GF-D8 (cell line): ENCODE measurements around the gene RALGPS1.

Experiments used
- DNase-seq: peaks from one replicate; lab custom pipeline; 2025; lab: John Stamatoyannopoulos, UW

RALGPS1 gene

GRCh38 chr9:126904586-126904985, 10.0 kb upstream of the RALGPS1 start:
- DNase-seq: no peak

DNA sequence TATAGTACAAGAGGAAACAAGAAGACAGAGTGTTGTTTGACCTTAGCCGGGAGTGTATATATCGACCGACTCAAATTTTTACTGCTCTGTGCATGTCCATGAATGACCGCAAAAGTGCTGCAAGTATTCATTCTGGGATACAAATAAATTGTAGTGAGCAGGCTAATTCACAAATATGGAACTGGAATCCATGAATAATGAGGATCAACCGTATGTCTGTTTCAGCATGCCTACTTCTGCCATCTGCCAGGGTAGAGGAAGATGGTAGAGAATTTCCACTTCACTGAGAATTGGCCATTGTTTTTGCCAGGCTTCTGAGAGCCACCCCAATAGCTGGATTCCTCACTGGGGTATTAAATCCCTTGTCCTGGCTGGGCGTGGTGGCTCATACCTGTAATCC, 8.5 kb upstream of the RALGPS1 start:
- DNase-seq: no peak

GRCh38 chr9:126907058-126907457, 7.5 kb upstream of the RALGPS1 start:
- no peak for DNase-seq

DNA sequence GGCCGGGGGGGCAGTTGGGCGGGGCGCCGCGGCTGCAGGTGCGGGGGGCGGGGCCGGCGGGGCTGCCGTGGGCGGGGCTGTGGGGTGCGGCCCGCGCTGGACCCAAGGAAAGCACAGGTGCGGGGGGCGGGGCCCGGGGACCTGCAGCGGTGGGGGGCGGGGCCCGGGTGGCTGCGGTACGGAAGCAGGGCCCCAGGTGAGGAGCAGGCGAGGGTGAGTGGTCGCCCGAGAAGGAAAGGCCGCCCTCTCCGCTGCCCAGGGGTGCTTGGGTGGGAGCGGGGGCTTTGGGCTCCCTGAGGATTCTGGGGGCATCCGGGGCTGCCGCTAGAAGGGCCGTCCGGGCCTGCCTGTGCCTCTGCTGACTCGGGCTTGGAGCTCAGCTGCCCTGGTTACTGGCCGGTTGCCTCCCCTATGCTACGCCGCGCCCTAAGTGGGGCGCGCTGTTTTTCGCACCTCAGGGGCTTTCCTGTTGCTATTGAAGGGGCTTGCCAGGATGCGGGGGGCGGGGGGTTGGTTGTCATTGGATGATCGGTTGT, 767 bp downstream of the RALGPS1 start:
- DNase-seq: no peak

DNA sequence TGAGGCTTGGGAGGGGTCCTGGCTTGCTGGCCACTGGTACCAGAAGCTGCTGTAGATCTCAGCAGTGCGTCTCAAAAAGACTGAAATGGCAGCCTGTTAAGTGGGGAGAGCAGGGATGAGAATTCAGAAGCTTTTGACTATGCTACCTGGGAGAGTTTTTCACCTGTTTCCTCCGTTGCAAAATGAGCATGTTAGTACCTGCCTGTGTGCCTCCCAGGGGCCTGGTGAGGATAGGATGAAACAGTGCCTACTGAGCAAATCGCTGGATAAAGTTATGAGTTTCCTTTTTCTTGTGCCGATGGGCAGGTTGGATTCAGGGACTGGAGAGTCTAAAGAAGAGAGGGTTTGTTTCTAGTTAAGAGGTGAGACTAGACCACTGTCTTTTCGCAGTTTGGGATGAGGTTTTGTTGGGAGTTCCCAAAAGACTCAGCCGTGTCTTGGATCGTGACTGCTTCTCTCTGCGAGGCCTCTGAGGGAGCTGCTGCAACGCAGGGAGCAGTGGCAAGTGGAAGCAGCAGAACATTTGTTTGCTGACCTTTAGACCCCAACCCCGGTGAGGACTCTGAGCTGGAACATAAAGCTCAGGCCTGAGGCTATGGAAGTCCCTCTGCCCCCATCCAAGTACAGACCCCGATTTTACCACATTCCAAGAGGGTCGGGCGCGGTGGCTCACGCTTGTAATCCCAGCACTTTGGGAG, 1.4 kb downstream of the RALGPS1 start:
- DNase-seq: no peak

GRCh38 chr9:126916909-126917308, 2.3 kb downstream of the RALGPS1 start:
- no peak for DNase-seq

GRCh38 chr9:126919193-126919592, 4.6 kb downstream of the RALGPS1 start:
- no peak for DNase-seq

DNA sequence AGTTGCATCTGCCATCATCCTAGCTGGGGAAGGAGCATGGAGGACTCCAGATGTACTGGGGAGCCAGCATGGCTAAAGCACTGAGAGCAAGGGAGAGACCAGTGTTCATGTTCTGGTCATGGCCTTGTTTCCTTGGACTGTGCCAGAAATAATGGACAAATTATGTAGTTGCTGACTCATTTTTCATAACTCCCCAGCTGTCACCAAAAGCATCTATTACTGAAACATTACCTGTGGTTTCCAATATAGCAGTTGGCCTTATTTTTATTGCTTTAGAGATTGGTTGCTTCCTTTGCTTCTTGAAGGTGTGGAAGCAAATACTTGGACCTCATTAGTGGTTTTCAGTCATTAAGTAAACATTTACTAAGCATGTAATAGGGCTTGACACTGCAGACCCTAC, 11.3 kb downstream of the RALGPS1 start:
- no peak for DNase-seq

GRCh38 chr9:126926364-126926763, 11.8 kb downstream of the RALGPS1 start:
- no peak for DNase-seq

GRCh38 chr9:126927419-126927818, 12.8 kb downstream of the RALGPS1 start:
- no peak for DNase-seq

DNA sequence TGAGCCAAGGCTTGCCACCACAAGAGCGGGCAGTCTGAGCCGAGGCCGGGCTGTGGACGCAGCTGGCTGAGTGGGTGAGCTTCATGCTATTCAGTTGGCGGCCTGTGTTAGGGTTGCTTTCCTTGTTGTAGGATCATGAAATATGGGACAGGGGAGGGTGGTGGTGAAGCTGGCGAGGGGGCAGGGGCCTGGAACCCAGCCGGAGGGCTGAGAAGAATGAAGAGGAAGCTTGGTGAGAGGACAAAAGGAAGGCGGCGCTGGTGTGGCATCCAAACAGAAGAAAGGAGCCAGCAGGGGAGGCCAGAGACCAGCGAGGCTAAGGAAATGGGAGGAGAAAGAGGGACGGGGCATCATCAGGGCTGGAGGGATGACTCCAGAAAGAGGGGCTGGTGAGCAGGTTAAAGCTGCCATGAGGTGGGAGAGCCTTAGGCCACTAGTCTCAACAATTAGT, 18.3 kb downstream of the RALGPS1 start:
- DNase-seq: no peak

- DNase-seq: no peak
Measured at GRCh38 chr9:126933334-126933980, 18.9 kb downstream of the RALGPS1 start.

DNA sequence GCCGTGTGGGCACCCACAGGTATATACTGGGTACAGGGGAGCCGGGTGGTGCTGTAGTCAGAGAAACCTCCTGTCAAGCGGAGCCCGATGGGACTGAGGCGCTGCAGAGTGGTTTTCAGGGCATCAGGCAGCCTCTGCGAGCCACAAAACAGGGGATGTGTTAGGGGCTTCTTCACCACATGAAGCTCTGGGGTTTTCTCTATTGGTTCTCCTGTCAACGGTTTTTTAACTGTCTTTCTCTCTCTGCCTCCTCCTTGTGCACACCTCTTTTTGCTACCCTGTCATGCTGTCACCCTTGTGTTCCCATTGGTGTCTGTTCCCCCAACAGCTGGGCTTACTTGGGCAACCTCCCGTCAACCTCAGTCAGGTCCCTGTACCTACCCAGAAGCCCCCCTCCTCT, 19.9 kb downstream of the RALGPS1 start:
- no peak for DNase-seq

DNA sequence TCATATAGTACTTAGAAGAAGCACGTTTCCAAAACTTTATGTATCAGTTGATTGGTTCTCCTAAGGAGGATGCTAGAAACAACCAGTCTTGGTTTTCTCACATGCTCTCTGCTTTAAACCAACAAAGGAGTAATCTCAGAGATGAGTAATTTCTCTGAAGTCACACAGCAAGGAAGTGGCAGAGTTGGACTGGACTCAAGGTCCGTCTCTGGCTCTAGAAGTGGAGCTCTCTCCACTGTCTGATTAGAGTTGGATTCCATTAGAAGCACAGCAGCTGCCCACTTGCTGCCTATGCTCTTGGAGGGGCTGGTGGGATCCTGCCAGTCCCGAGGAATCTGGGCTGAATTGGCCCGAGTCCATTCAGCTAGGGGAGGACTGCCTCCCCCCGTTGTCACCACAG, 21.0 kb downstream of the RALGPS1 start:
- no peak for DNase-seq

DNA sequence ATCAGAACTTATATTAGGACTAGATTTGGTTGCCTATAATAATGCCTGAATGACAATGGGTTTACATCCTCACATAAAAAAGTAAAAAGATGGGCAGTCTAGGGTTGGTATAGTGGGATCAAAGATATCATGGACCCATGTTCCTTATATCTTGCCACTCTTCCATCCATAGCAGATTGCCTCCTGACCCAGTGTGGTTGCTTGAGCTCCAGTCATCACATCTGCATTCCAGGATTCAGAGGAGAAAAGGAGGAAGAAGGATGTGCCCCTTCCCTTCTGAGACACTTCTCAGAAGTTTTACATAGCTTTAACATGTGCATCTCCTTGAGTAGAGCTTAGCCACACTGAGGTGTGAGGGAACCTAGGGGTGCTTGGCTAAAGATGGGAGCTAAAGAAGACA, 22.9 kb downstream of the RALGPS1 start:
- DNase-seq: no peak

DNA sequence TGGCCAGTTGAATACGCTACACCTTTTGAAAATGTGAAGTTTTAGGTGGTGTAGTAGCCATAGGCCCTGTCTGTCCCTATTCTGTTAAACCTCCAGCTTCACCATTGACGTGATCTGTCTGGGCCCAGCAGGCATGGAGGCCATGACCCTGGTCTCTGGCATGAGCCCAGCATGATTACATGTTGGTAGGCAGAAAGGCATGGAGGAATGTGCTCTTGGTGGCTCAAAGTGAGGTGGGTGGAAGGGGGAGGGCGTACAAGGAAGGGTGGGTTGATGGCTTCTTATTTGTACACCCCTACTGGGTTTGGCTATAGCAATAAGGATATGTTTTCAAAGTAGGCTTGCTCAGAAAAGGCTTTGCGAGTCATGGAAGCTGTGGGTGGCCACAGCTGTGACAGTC, 23.7 kb downstream of the RALGPS1 start:
- DNase-seq: no peak

DNA sequence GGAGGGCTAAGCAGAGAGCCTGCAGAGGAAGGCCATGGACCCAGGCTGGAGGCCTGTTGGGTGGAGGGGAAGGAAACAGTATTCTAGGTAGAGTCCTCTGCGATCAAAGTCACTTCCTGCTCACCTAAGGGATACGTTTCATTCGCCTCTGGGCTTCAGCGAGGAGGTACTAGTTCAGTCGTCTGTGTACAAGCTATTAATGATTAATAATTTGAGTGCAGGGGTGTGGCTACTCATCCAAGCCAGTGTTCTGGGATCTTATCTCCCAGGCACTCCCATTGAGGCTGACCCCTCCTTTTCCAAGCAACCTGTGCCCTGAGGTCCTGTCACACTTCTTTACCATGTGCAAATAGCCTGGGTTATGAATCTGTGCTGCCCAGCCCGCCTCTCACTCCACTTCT, 25.2 kb downstream of the RALGPS1 start:
- no peak for DNase-seq

DNA sequence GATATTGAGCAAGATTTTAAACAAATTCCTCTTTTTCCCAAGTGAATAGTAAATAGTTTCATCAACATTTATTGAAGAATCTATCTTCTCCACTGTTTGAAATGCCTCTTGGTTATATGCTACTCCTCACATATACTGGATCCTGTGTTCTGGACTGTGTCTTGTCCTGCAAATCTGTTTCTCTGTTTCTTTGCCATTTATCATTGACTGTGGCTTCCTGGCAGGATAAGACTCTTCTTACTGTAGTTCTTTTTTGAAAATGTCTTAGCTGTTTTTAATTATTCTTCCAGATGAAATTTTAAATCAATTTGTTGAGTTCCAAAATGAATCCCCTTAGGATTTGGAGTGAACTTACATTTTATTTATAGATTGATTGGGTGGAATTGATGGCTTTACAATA, 27.8 kb downstream of the RALGPS1 start:
- DNase-seq: no peak

DNA sequence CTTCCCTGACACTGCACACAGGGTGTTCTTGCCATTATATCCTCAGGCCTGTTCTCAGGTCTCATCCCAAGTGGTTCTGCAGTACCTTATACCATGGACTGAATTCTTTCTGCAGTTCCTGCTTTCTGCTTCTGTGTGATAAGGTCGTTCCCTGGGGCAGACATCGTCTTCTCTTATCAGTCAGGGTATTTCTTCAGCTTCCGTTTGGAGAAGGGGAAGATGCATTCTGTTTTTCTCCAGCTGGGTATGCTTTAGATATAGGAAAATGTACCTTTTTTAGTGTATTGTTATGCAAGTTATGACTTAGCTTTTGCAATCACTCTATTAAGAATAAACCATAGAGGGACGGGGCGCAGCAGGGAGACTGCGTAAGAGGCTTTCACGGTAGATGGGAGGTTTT, 31.1 kb downstream of the RALGPS1 start:
- DNase-seq: peak; percentile 85

GRCh38 chr9:126947529-126947928, 32.9 kb downstream of the RALGPS1 start:
- no peak for DNase-seq

DNA sequence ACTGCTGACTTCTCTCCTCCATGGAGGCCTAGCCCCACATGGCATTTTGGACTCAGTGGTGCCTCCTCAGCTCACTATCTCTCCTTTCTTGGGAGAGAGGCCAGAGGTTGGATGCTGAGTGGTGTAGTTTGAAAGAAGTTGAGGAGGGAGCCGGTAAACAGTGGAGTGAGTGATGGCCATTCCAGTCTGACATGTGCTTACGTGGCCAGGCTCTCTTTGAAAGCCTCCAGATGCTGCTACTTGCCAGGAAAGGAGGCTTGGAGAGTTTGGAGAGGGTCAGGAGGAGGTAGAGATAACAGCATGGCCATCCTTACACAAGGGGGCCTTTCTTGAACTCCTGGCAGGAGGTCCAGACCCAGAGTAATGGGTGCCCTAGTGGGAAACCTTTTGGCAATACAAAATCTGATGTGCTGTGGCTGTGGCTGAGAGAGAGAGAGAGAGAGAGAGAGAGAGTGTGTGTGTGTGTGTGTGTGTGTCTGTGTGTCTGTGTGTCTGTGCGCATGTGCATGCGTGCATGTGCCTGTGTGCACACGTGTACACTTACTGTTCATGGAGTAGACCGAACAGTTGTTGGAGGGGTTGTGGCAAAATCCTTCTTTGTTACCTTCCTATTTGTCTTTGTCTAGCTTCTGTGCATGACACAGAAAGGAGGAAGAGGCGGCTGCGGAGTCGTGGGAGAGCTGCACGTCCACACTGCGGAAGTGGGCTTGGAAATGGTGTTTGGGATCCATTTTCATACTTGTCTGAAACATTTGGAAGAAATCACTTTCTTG, 37.8 kb downstream of the RALGPS1 start:
- no peak for DNase-seq

- DNase-seq: no peak
Measured at GRCh38 chr9:126953041-126953809, 38.6 kb downstream of the RALGPS1 start.
